NCI-H82 treated with DMSO at 0.1 percent for 48 hours (cell line): Measurements from ENCODE around the gene FZD7.

Source experiments
- DNase-seq: peaks from one replicate; lab custom pipeline; 2025; ENCODE audit not compliant: unreplicated experiment; lab: John Stamatoyannopoulos, UW

Gene FZD7

DNA sequence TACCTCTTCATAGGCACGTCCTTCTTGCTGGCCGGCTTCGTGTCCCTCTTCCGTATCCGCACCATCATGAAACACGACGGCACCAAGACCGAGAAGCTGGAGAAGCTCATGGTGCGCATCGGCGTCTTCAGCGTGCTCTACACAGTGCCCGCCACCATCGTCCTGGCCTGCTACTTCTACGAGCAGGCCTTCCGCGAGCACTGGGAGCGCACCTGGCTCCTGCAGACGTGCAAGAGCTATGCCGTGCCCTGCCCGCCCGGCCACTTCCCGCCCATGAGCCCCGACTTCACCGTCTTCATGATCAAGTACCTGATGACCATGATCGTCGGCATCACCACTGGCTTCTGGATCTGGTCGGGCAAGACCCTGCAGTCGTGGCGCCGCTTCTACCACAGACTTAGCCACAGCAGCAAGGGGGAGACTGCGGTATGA lies 2.3 kb downstream of the FZD7 start:
- DNase-seq: no peak

DNA sequence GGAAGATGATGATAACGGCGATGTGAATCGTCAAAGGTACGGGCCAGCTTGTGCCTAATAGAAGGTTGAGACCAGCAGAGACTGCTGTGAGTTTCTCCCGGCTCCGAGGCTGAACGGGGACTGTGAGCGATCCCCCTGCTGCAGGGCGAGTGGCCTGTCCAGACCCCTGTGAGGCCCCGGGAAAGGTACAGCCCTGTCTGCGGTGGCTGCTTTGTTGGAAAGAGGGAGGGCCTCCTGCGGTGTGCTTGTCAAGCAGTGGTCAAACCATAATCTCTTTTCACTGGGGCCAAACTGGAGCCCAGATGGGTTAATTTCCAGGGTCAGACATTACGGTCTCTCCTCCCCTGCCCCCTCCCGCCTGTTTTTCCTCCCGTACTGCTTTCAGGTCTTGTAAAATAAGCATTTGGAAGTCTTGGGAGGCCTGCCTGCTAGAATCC lies 3.0 kb downstream of the FZD7 start:
- DNase-seq: no peak

DNA sequence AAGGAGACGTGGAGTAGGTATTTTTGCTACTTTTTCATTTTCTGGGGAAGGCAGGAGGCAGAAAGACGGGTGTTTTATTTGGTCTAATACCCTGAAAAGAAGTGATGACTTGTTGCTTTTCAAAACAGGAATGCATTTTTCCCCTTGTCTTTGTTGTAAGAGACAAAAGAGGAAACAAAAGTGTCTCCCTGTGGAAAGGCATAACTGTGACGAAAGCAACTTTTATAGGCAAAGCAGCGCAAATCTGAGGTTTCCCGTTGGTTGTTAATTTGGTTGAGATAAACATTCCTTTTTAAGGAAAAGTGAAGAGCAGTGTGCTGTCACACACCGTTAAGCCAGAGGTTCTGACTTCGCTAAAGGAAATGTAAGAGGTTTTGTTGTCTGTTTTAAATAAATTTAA lies 3.4 kb downstream of the FZD7 start:
- DNase-seq: no peak

DNA sequence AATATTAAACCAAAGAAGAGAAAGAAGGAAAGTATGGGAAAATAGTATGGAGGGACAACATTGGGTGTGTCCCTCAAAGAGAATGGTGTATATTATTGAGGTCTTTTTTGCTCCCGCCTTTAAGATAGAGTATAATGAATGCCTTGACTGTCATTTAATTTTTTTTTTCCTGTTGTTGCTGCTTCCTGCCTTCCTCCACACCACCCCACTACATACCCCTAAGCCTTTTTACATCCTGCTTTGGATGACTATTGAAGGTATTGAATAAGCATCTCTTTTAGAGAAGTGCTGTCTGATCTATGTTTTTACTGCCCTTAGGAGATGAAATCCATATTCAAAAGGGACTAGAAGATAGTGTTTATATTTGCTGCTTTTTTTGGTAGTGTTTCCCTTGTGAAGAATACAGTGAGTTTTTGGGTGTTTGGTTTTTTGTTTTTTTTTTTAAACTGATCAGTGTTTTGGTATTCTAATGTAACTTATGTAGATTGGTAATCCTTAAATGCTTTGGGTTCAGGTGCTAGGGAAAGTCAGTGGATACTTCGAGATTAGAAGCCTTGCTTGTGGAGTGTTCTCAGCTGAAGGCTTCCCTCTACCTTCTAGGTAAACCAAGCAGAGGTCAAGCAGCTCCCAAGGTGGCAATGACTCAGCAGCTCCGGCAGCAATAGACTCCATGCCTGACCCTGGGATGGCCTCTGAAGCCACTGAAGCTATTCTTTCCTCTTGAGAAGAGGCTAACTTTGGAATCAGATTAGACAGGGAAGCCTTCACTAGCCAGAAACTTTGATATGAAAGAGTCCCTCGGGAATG lies 5.0 kb downstream of the FZD7 start:
- DNase-seq: no peak

DNA sequence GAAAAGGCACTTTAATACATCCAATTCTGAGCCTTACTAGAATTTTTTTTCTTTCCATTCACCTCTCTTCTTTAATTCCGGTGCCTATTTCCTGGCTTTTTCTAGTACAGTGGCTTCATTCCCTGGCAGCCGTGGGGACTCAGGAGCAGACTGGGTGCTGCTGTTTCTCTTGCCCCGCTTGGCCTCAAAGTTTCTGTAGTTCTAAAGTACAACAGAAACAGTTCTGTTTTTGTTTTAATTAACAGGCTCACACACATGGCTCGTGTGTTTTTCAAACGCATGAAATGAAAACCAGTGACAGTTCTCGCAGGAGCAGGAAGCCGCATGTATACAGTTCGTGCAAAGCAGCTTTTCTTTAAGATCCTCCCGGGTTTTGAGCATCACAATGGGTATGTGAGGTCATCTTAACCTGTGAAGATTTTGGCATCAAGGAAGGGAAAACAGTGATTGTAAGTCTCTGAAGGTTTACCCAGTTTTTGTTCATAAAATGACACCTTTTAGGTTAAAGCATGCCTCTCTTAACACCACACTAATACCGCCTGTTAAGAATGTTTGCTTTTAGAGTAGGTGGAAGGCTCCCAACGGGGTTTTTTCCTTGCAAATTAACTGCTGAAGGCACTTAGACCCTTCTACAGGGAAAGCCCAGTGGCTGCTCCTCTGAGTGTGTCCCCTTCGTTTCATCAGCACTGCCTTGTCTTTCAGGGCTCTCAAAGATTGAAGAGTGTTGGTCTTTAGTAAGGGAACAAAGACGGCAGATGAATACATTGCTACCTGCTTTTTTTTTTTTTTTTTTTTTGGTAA lies 5.8 kb downstream of the FZD7 start:
- no peak for DNase-seq

DNA sequence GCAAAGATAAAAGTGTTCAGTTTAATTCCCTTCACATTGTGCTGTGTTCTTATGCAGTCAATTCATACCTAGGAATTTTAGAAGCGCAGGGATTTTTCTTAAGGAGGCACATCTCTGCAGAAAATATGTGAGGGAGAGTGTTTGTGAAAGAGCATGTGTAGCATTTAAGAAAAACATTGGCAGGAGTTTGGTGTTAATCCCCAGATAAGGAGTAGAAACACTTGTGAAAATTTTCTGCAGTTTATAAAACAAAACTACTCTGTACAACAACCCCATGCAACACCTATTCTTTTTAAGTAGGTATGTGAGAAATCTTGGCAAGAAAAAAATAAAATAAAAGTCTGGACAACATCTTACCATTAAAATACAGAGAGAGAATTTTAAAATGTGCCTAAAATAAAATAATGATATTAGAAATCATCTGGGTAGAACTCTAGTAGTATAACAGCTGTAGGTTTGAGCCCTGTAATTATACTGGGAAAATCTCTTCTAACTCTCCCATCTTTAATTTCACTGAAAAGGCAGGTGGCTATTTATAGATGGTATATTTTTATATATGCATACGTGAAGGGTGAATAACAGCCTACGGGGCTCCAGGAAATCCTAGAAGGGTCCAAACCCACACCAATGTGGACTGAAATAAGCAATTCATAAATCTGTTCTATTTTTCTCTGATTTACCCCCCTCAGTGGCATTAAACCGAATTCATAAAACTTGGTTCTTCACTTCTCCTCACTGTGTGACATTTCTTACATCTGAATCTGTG lies 6.6 kb downstream of the FZD7 start:
- no peak for DNase-seq

DNA sequence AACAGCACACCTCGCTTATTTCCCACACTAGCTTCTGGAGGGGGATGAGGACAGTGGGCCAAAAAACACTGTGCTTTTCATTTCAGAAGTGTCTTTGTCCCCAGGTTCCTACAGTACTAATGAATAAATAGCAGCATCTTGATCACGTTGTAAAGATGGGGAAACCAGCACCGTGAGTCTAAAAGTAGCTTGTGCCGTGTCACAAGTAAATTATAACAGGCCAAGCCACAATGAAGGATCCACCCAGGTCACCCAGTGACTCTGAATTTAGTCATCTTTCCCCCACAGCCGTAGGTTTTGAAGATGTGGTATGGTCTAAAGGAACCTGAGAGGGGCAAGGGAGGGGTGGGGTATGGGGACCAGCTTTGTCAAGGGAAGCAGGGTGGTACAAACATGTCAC lies 8.8 kb downstream of the FZD7 start:
- no peak for DNase-seq

DNA sequence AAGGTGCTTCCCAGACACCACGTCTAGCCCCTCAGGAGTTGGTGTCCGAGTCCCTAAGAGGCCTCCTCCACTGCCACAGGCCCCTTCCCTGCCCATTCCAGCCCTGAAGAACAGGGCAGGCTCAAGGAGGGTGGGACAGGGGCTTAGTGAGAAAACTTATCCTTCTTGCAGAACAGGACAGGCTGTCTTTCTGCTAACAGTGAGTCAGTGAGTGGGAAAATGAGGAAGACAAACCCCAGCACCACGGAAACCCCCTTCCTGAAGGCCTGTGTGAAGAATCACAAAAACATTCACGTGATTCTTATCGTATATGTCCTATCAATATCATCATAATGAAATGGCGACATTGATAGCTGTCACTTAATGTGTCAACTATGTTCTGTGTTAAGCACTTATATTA lies 9.8 kb downstream of the FZD7 start:
- no peak for DNase-seq

DNA sequence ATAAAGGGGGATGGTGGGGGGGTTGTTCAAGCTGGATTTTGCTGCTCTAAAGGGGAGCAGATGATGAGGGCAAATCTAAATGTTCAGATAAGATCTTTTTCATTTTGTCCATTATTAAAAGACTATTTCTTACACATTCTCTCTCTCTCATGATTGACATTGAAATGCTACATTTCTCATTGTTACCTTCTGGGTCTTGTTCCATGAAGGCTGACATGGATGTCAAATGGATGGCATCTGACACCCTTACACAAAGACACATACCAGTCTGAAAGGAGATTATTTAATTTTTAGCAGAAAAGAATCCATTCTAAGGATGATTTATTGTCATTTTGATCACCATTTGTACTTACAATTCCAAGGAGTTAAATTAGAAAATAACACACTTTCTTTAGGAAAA lies 11.1 kb downstream of the FZD7 start:
- DNase-seq: no peak

DNA sequence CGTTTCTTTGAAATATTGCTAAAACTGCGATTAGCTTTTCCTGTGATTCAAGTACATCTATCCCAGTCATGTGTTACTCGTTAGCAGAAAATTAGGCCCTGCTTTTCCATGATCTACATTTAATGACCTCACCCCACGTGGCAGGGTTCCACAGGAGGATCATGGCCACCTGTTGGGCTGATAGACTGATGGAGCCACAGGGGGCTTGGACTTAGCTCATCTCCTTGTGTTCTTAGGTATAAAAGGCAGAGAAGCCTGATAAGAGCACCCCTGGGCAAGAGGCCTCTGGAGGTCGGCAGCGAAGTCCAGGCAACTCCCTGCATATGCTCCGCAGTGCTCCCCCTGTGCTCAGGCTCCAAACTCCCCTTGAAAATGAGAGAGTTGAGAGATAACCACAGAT lies 12.9 kb downstream of the FZD7 start:
- no peak for DNase-seq

DNA sequence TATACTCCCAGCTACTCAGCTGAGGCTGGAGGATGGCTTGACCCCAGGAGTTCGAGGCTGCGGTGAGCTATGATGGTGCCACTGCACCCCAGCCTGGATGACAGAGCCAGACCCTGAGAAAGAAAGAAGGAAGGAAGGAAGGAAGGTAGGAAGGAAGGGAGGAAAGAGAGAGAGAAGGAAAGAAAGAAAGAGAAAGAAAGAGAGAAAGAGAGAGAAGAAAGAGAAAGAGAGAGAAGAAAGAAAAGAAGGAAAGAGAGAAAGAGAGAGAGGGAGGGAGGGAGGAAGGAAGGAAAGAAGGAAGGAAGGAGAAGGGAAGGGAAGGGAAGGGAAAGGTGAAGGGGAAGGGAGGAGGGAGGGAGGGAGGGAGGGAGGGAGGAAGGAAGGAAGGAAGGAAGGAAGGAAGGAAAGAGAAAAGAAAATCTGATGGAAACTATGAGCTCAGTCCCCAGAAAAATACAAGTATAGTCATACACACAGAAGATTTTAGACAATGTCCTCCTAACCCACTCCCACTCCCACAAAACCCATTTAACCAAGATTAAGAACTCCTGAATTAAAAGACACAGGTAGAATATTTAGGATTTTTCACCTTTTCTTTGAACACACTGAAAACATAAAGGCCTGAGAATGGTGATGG lies 15.6 kb downstream of the FZD7 start:
- no peak for DNase-seq

DNA sequence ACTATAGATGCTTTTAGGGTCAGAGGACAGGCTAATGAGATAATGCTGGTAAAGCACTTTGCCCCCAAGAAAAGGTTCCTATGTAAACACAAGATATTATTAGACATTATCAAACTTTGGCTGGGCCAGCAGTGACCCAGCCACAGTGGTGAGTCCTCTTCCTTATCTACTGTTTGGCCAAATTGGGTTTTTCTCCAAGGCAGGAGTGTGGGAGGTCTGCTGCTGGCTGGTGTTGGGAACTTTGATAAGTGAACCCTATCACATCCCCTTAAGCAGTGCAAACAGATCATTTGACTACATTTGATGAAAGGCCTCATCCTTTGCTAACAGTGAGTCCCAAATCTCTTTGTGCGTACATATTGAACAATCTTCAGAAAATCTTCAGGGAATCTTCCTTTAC lies 16.2 kb downstream of the FZD7 start:
- no peak for DNase-seq

DNA sequence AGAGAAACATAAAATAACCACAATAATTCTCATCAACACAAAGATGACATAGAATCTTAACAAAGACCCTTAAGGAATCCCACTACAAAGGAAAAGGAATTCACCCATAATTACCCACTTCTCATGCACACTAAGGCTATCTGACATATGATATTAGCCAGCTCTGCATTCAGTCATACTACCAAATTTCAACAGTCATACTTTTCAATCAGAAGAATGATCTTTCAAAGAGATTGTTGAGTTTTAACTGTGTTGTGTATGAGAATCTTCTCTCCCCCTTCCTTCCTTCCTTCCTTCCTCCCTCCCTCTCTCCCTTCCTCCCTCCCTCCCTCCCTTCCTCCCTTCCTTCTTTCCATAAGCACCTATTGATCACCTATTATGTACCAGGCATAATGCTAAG lies 17.0 kb downstream of the FZD7 start:
- DNase-seq: no peak

DNA sequence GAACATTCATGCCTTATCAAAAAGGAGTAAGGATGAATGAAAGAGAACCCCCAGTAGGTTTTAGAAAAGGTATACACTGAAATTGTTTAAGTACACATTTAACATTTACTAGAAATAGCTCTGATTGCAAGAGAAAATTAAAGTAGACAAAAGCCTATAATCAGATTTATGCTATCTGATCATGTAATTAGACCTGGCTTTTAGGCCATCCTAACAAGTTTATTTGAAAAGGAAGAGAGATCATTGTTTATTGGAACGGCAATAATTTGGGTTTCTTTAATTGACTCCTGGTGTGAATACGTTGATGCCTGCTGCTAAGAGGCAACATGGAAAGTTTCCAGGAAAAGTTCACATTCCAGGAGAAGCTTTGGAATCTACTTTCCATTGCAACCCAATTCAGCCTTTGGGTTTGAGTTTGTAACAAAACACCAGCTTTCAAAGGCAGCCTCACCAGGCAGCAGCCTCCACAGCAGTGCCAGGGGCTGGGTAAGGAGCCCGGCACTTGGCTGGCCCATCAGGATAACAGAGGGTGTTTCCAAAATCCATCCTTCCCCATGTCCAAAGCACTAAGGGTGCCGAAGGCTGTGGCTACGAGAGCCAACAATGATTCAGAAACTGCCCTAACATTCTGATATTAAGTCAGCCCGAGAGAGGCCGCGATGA lies 18.0 kb downstream of the FZD7 start:
- no peak for DNase-seq

DNA sequence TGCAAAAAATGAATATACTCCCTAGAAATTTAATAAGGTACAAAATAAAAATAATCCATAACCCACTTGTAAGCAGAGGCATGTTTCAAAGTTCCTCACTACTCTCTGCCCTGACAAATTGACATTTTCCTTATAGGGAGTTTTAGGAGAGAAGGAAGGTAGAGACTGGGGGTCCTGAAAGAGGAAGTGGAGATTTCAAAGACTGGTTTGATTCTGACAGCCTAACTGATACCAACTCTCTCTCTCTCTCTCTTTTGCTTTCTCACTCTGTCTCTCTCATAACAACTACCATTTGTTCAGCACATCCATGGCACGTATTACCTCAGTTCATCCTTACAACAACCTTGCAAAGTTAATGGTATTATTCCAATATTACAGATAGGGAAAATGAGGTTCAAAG lies 18.6 kb downstream of the FZD7 start:
- no peak for DNase-seq

DNA sequence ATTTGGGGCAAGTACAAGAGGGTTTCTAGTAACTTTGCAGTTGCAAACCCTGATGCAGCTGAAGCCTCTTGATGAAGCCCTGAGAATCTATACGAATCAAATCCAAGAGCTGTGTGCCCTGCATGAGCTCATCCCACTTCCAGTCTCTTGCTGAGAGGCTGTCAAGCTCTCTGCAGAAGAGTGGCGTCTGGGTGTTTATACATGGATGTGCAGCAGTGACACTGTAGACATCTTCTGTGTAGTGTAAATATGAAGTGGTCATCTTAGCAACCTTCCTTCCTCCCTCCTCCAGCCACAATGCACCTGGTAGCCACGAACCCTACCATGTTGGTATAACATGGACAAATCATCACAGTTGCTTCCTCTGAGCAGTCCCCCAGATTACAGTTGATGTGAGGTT lies 21.0 kb downstream of the FZD7 start:
- DNase-seq: no peak

DNA sequence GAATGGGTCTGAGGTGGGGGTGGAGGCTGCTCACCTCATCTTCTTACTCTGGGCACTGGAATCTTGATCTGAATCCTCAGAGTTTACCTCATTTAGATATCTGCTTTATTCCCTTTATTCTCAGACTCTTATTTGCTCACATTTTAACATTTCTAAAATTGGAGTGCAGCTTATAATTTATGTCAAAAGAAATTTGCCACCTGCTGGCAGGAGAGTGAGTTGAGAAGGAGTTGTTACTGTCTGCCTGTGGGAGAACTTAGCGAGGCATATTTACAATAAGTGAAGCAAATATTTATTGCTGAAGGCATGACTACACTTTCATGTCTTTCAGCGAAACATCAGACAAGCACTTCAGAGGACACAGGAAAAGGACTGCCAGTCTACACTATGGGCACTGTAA lies 23.0 kb downstream of the FZD7 start:
- no peak for DNase-seq

DNA sequence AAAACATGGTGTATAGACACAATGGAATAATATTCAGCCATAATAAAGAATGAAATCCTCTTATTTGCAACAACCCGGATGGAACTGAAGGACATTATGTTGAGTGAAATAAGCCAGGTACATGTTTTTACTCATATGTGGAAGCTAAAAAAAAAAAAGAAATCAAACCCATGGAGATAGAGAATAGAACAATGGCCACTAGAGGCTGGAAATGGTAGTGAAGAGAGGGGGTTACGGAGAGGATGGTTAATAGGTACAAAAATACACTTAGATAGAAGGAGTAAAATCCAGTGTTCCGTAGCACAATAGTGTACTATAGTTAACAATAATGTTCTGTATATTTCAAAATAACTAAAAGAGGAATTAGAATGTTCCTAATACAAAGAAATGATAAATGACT lies 26.6 kb downstream of the FZD7 start:
- DNase-seq: no peak

DNA sequence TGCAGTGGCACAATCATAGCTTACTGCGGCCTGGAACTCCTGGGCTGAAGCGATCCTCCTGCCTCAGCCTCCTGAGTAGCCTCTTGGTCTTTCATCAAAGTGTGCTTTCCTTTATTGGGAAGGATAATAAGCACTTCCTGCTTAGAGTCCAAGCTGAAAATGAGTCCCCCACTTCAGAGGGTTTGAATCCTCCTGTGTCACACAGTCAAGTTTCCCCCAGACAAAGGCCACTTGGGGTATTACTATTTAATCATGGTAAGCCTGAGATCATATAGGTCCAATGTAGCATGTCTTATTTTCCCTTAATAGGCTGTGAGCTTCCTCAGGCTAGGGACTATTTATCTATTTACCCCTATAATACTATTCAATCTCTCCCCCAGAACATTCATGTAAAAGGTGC lies 28.0 kb downstream of the FZD7 start:
- no peak for DNase-seq

DNA sequence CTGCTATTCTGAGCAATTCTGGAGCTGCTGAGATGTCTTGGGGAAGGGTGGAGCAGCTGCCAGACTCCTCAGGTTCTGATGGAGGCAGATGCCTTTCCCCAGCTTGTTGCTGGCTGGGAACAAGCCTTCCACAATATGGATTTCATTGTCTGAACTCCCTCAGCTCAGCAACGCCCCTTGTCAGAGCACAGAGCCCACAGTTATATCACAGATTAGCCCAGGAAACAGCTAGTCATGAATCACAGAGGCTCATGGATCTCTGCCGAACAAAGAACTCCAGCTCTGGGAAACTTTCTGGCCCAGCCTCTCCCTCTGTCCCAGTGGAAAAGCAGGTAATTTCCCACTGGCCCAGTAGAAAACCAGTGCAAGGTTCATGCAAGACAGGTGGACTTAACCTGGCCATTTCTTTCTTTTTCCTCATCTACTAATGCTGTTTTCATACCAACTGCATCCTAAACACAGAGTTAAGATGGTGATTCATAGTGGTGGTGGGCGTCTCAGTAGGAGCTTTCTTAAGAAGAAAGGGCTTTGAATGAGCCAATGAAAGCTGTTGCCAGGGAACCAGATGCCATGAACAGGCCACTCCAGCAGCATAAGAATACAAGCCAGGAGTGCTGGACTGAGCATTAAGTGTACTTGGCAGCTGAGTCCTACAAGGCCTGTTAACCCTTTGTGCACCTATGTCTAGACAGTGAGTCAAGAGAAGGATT lies 30.7 kb downstream of the FZD7 start:
- no peak for DNase-seq
